Measurements from ENCODE around the gene ZNF14. TPM values are rescaled to one million over a fixed set of nuclear protein-coding genes. Genes with fewer than 3 reads are reported as not detected.

The ZNF14 gene
- total RNA-seq, 4 donors from 2014 or later, result 0.97 to 2.1 (median 1.7) TPM

GRCh38 chr19:19749908-19750841 lies 17.3 kb upstream of the ZNF14 start:
- in situ Hi-C loops (cut with MboI; ENCODE audit: low sequenced_read_pairs in 4 of 4) (no loop called here), intact Hi-C loops (cut with DNase I; ENCODE audit: low total_unique reads) (no loop called here)
- H3K9me3 ChIP-seq, result no peaks in the 10 kb centered on the region
- H3K4me3 ChIP-seq, result no peak overlapping the region
- no peak for DNase-seq
- no peaks in the 10 kb centered on the region for H3K4me1 ChIP-seq
- H3K27me3 ChIP-seq, result no peaks in the 10 kb centered on the region
- H3K27ac ChIP-seq, result no peak overlapping the region
- no peak for ATAC-seq
- H3K36me3 ChIP-seq, result no peaks in the 10 kb centered on the region
- TF ChIP-seq CTCF (IDR thresholded peaks at IDR 0.05 in 4 of 5, conservative IDR thresholded peaks at IDR 0.05 in 1 of 5) (no peak), POLR2A (IDR thresholded peaks at IDR 0.05) (no peak)

GRCh38 chr19:19749117-19749907 lies 16.4 kb upstream of the ZNF14 start:
- no peaks in the 10 kb centered on the region for H3K9me3 ChIP-seq
- ATAC-seq, result no peak
- TF ChIP-seq CTCF (IDR thresholded peaks at IDR 0.05 in 4 of 5, conservative IDR thresholded peaks at IDR 0.05 in 1 of 5) (no peak), POLR2A (IDR thresholded peaks at IDR 0.05) (no peak)
- H3K36me3 ChIP-seq, result no peaks in the 10 kb centered on the region
- no peak overlapping the region for H3K4me3 ChIP-seq
- H3K27ac ChIP-seq, result no peak overlapping the region
- intact Hi-C loops (cut with DNase I; ENCODE audit: low total_unique reads) (no loop called here), in situ Hi-C loops (cut with MboI; ENCODE audit: low sequenced_read_pairs in 4 of 4) (no loop called here)
- DNase-seq, result no peak
- no peaks in the 10 kb centered on the region for H3K27me3 ChIP-seq
- no peaks in the 10 kb centered on the region for H3K4me1 ChIP-seq

- in situ Hi-C loops (cut with MboI; ENCODE audit: low sequenced_read_pairs in 4 of 4) (no loop called here), intact Hi-C loops (cut with DNase I; ENCODE audit: low total_unique reads) (no loop called here)
- Histone ChIP-seq H3K4me1 (no peaks in the 10 kb centered on the region), H3K27ac (no peak overlapping the region), H3K4me3 (no peak overlapping the region), H3K27me3 (no peaks in the 10 kb centered on the region), H3K9me3 (no peaks in the 10 kb centered on the region), H3K36me3 (no peaks in the 10 kb centered on the region)
- TF ChIP-seq CTCF (IDR thresholded peaks at IDR 0.05 in 4 of 5, conservative IDR thresholded peaks at IDR 0.05 in 1 of 5) (no peak), POLR2A (IDR thresholded peaks at IDR 0.05) (no peak)
- ATAC-seq (no peak), DNase-seq (no peak)
Measured at GRCh38 chr19:19748249-19748938, 15.5 kb upstream of the ZNF14 start.

- H3K4me3 ChIP-seq, result no peak overlapping the region
- H3K27ac ChIP-seq, result no peak overlapping the region
- no peaks in the 10 kb centered on the region for H3K36me3 ChIP-seq
- no peaks in the 10 kb centered on the region for H3K9me3 ChIP-seq
- in situ Hi-C loops (cut with MboI; ENCODE audit: low sequenced_read_pairs in 4 of 4) (no loop called here), intact Hi-C loops (cut with DNase I; ENCODE audit: low total_unique reads) (no loop called here)
- TF ChIP-seq POLR2A (IDR thresholded peaks at IDR 0.05) (no peak), CTCF (IDR thresholded peaks at IDR 0.05 in 4 of 5, conservative IDR thresholded peaks at IDR 0.05 in 1 of 5) (no peak)
- H3K27me3 ChIP-seq, result no peaks in the 10 kb centered on the region
- no peak for DNase-seq
- H3K4me1 ChIP-seq, result no peaks in the 10 kb centered on the region
- no peak for ATAC-seq
Measured at GRCh38 chr19:19747357-19748220, 14.7 kb upstream of the ZNF14 start.

Measured in gastrocnemius medialis (tissue), 4 donors.